HG03135 (cell line): ENCODE data around the gene ABI3BP.
"Not testable (repeated sequence)": the region's sequence is repeated elsewhere in the genome, so short reads cannot be mapped to it uniquely, and the experiment has no call there.

Experiments used
- ATAC-seq: cut with Tn5 transposase; IDR thresholded peaks from one replicate; pipeline ENCODE4 v1.9.1; 2021; ENCODE audit warnings: mild to moderate bottlenecking, moderate library complexity; ENCODE audit not compliant: unreplicated experiment

Gene ABI3BP

DNA sequence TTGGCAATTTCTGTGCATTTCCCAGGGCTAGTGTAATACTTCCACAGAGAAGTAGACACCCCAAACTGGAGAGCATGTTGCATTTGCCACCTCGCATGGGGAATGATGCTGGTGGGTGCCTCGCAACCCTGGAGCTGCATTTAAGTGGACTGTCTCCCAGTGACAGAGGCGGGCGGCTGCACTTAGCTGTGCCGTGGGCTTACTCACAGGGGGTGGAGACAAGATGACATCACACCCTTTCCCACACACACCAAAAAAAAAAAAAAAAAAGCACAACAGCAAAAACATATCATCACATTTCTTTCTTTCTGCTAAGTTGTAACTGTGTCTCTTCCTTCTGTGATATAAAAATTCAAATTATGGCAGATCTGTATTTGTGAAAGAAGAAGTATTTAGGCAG is at the start of gene ABI3BP:
TSS of gene ABI3BP (minus strand) at position 113 of the 400 bp plus-strand sequence. CDS start at position 76, 37 bp downstream.
- ATAC-seq = no peak

DNA sequence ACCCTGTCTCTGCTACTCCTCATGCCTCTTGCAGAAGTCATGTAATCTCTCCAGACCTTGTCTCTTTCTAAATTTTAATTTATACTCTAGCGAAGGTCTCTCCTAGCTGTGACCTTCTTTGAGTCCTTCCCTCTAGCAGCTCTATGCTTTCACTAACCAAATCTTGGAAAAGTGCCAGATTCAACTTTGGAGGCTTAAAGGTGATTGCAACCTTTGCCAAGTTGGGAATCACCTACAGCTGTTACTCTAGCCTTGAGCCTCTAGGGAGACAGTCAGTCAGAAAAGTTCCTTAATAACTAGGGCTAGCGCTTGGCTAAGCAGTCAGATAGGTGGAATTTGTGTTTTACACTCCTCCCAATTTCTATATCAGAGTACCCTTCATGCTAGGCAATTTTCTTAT is 46.1 kb upstream of the ABI3BP start:
- ATAC-seq = no peak

DNA sequence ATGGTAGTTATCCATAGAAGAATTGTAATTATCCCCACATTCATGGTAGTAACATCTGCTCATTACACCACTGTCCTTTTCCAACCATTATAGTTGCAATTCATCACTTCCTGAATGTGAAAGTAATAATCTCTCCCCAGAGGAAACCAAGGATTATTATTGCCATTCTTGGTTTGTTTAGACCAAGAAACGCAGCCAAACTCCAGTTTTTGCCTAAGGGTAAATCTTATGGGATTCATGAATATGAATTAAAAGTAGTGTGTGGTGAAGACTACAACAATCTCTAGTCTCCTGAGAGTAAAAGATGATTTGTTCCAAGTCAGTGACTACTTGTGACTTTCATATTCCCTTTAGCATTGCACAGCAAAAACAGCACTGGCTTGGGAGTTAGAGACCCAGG is 45.7 kb upstream of the ABI3BP start:
- ATAC-seq = no peak

GRCh38 chr3:101038393-101038792 is 45.2 kb upstream of the ABI3BP start:
- no peak for ATAC-seq

- ATAC-seq = no peak
Observed at GRCh38 chr3:101037613-101038012, 44.4 kb upstream of the ABI3BP start.

DNA sequence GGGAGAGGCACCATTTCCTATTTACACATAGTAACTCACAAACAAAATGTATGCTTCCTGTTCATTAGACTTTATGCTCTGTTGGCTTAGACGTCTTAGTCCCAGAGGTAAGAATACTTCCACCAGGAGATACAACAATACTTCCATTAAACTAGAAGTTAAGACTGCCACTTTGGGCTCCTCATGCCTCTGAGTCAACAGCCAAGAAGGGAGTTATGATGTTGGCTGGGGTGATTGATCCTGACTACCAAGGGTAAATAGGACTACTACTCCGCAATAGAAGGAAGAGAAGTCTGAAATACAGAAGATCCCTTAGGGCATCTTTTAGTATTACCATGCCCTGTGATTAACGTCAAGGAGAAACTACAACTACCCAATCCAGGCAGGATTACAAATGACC is 43.5 kb upstream of the ABI3BP start:
- no peak for ATAC-seq

DNA sequence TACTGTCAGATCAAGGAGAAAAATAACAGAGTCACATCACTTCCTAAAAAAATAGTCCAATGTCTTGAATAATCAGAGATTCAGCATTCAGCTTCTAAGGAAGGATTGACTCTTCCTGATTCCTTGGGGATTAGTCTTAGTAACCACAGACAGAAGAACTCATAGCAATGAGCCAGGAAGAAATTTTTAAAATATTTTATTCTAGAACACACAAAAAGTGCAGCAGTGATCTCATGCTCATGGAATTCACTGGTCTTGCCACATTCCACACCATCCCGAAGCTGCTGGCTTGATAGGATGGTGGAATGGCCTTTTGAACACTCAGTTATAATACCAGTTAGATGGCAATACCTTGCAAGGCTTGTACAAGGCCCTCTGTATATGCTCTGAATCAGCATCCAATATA is 43.0 kb upstream of the ABI3BP start:
- no peak for ATAC-seq

DNA sequence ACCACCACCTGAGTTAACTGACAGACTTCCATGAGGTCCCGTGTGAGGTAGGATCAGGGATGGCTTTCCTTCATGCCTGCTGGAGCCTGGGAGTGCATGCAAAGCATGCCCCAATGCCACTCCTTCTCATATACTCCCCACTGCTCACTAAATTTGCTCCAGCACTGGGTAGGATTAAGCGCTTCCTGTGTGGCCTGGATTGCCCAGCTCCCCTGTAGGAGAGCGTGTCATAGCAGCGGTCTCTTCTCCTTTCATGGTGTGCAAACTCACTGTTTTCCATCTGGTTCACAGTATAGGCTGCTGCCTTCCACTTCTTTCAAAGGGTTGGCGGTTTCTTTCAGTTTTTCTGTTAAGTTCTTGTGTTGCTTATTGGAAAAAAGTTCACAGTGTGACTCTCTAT is 34.1 kb upstream of the ABI3BP start:
- no peak for ATAC-seq

DNA sequence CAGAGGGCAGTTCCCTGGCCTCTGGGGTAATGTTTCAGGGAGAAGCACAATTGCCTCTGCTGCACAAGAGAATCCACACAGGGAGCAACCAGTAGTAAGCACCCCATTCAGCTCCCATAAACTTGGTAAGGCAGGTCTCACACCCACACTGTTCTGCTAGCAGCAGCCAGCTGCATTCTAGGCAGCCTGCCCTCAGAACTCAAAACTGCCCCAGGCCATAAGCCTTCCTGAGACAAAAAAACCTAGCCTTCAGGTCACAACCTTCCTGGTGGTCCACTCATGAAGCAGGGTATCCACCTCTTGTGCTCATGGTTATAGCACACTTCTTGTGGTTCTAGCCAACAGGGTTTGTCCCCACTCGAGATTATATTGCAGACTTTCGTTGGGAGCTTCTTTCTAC is 33.7 kb upstream of the ABI3BP start:
- ATAC-seq = no peak

- ATAC-seq = no peak
Observed at GRCh38 chr3:101026244-101026643, 33.0 kb upstream of the ABI3BP start.

- ATAC-seq = no peak
Observed at GRCh38 chr3:101020351-101021015, 27.3 kb upstream of the ABI3BP start.

GRCh38 chr3:101017017-101017416 is 23.8 kb upstream of the ABI3BP start:
- no peak for ATAC-seq

DNA sequence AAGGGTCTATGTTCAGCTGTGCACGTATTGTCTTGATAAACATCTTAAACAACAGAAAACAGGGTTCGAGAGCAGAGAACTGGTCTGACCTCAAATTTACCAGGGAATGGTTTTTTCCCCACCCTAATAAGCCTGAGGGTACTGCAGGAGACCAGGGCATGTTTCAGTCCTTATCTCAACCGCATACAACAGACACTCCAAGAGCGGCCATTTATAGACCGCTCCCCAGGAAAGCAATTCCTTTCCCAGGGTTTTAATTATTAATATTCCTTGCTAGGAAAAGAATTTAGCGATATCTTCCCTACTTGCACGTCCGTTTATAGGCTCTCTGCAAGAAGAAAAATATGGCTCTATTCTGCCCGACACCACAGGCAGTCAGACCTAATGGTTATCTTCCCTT is 19.1 kb upstream of the ABI3BP start:
- ATAC-seq = not testable (repeated sequence)

- no peak for ATAC-seq
Observed at GRCh38 chr3:101011136-101011535, 17.9 kb upstream of the ABI3BP start.

GRCh38 chr3:101010296-101010695 is 17.1 kb upstream of the ABI3BP start:
- no peak for ATAC-seq

DNA sequence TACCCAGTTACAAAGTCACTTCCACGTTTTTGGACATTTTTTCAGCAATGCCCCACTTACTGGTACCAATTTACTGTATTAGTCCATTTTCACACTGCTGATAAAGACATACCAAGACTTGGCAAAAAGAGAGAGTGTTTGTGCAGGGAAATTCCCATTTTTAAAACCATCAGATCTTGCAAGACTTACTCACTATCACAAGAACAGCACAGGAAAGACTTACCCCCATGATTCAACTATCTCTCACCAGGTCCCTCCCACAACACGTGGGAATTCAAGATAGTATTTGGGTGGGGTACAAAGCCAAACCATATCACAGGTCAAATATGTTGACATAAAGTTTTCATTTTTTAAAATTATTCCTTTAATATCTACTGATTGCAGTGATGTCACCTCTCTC is 16.2 kb upstream of the ABI3BP start:
- ATAC-seq = no peak

- ATAC-seq = no peak
Observed at GRCh38 chr3:100999160-100999559, 5.9 kb upstream of the ABI3BP start.

- no peak for ATAC-seq
Observed at GRCh38 chr3:100994809-100995208, 1.6 kb upstream of the ABI3BP start.

DNA sequence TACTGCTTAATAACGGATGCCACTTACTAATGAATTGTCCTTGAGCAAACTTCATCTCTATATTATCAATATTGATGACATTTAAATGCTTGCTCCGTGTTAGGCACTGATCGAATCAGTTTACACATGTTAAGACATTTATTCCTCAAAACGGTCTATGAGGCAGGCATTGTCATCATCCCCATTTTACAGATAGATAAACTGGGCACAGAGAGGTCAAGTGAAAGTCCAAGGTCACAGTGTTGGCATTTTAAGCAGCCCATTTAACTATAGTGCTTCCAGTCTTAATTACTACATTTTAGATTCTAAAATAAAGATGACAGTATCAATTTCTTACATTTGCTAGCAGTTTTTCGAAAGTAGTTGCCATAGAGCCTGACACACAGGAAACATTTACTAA is 966 bp upstream of the ABI3BP start:
- ATAC-seq = no peak

DNA sequence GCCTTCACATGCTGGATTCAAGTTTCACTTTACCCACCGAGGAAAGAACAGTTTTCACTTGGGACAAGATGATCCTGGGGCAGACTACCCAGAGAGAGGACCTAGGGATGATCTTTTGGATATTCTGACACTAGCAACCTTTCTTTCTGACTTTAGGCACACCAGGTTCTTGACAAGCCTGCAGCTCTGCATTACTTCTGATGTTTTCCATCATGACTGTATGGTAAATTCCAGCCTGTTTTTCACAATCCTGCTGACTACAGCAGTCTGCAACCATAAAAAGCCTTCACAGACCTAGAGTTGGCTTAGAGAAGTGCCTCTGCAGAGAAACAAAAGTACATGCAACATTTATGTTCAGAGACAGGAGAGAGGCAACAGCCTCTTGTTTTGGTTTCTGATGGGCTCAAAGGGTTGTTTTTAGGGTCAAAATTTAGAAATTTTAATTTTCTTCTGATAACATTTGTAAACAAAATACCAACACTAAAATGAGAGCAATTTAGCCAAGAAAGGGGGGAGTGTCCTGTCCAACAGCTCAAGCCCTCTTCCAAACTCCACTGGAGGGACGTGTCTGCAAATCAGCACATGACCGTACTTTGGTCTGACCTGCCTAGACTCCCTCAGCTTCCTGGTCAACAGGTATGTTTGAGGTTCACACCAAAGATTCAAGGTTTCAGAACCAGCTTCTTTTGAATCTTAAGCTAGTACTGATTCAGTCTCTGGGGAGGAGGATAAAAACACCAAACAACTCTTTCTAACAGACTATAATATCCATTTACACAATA is 799 bp downstream of the ABI3BP start:
- ATAC-seq = no peak

GRCh38 chr3:100988080-100988479 is 5.1 kb downstream of the ABI3BP start:
- no peak for ATAC-seq

GRCh38 chr3:100984308-100984707 is 8.9 kb downstream of the ABI3BP start:
- ATAC-seq = no peak

GRCh38 chr3:100982710-100983109 is 10.5 kb downstream of the ABI3BP start:
- no peak for ATAC-seq
